Caco-2 (cell line): ENCODE results near the gene MACROD2. TPM values are rescaled to one million over a fixed set of nuclear protein-coding genes. Genes with fewer than 3 reads are reported as not detected.

ENCODE experiments used
- BruUV-seq: library from RNA; stranded (reverse); fragments of 400-500 nt; replicated peaks from 2 replicates; lab custom pipeline; 2021; lab: Mats Ljungman, UMichigan
- CTCF ChIA-PET: fragments of 300-600 bp; sonication (Branson Sonifier 250); formaldehyde crosslinking; loops from one replicate; lab custom pipeline; 2022; ENCODE audit warnings: antibody characterized with exemption; lab: Charles Lee
- POLR2A ChIA-PET: fragments of 300-600 bp; sonication (Branson Sonifier 250); formaldehyde crosslinking; loops from one replicate; lab custom pipeline; 2022; ENCODE audit warnings: antibody characterized with exemption; lab: Charles Lee
- DNase-seq, 2 experiments: peaks; one replicate each; pipeline versions ENCODE4 v3.0.0 to v3.0.0-alpha.2; 2020 to 2022
- H3K27me3 ChIP-seq: replicated peaks from 2 replicates; pipeline ENCODE4 v1.6.0; 2011; ENCODE audit warnings: low read length; ENCODE audit not compliant: control insufficient read depth, insufficient read depth
- H3K36me3 ChIP-seq: 2 replicates; pipeline ENCODE4 v1.5.1; 2011; ENCODE audit warnings: low read length; ENCODE audit not compliant: control insufficient read depth, insufficient read depth
- H3K4me1 ChIP-seq: fragments of 250-450 bp; sonication (Bioruptor Pico); 2 replicates; pipeline ENCODE4 v1.5.1; 2020; ENCODE audit warnings: mild to moderate bottlenecking
- H3K4me3 ChIP-seq: 2 replicates; pipeline ENCODE4 v1.5.1; 2011; ENCODE audit warnings: low read depth, mild to moderate bottlenecking, control low read depth, low read length
- H3K9me3 ChIP-seq: fragments of 250-450 bp; sonication (Bioruptor Pico); 2 replicates; pipeline ENCODE4 v1.5.1; 2020; ENCODE audit warnings: mild to moderate bottlenecking, moderate library complexity
- H3K27ac Mint-ChIP-seq: one replicate; pipeline ENCODE4 v1.8.0; 2022; ENCODE audit warnings: mixed read lengths; ENCODE audit not compliant: unreplicated experiment
- H3K27me3 Mint-ChIP-seq: one replicate; pipeline ENCODE4 v1.8.0; 2022; ENCODE audit warnings: mixed read lengths; ENCODE audit not compliant: insufficient read depth, unreplicated experiment
- H3K36me3 Mint-ChIP-seq: one replicate; pipeline ENCODE4 v1.8.0; 2022; ENCODE audit warnings: mild to moderate bottlenecking, mixed read lengths; ENCODE audit not compliant: insufficient read depth, unreplicated experiment
- H3K4me1 Mint-ChIP-seq: one replicate; pipeline ENCODE4 v1.8.0; 2022; ENCODE audit warnings: low read depth, mixed read lengths; ENCODE audit not compliant: unreplicated experiment
- H3K4me3 Mint-ChIP-seq: one replicate; pipeline ENCODE4 v1.8.0; 2022; ENCODE audit warnings: mild to moderate bottlenecking, moderate library complexity, mixed read lengths; ENCODE audit not compliant: unreplicated experiment
- H3K9me3 Mint-ChIP-seq: one replicate; pipeline ENCODE4 v1.8.0; 2022; ENCODE audit warnings: mixed read lengths; ENCODE audit not compliant: unreplicated experiment
- intact Hi-C: fragments of 100-400 bp; cut with micrococcal nuclease; formaldehyde crosslinking; loops from one replicate; pipeline ENCODE4 v1.10.0; 2022; ENCODE audit not compliant: unreplicated experiment
- total RNA-seq: library from RNA; stranded (reverse); gene quantifications from 2 replicates; pipeline ENCODE4 v1.2.3, GENCODE V29; 2022
- TF ChIP-seq, protein P1 (sequence below), 2 experiments: fragments of 200-600 bp in 1 of 2; IDR thresholded peaks; 1 replicate in 1 of 2; 2 replicates in 1 of 2; pipeline versions ENCODE4 v1.5.1 to v1.8.0; 2011 to 2022; ENCODE audit warnings: antibody characterized with exemption in 1 of 2, control low read depth in 1 of 2, inconsistent platforms in 1 of 2, low read depth in 1 of 2, low read length in 1 of 2, mild to moderate bottlenecking in 1 of 2, moderate library complexity in 1 of 2; ENCODE audit not compliant: insufficient read depth in 1 of 2, severe bottlenecking in 1 of 2, unreplicated experiment in 1 of 2

The MACROD2 gene
- total RNA-seq, 1 experiment from 2014 or later = 6.4 TPM

DNA sequence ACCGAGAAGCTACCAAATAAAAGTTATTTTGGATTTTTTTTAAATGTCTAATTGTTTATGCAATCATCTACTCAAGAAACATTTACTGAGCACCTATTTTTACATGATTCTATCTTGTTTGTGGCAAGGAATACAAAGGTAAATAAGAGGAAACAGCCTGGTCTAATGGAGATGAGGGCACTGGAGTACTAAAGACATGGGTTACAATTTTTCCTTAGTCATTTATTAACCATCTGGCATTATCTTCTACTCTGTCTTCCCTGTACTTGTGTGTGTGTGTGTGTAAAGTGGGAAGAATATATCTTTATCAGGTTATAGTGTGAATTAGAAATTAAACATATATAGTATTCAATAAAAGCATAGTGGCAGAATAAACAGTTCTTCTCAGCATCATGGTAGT is 797.6 kb downstream of the MACROD2 start:
- intact Hi-C loops = no loop called here
- H3K9me3 ChIP-seq = no peaks in the 10 kb centered on the region
- Mint-ChIP-seq H3K9me3 (no peaks in the 10 kb centered on the region), H3K27me3 (no peaks in the 10 kb centered on the region), H3K4me1 (peaks cover under 1% of the 10 kb centered on the region), H3K4me3 (no peak overlapping the region), H3K36me3 (no peaks in the 10 kb centered on the region), H3K27ac (no peak overlapping the region)
- POLR2A ChIA-PET = no interaction called here
- no peak overlapping the region for H3K4me3 ChIP-seq
- no TSS peak for BruUV-seq
- DNase-seq = no peak
- no peaks in the 10 kb centered on the region for H3K36me3 ChIP-seq
- CTCF ChIA-PET = no interaction called here
- peaks cover 14% of the 10 kb centered on the region for H3K4me1 ChIP-seq
- no peaks in the 10 kb centered on the region for H3K27me3 ChIP-seq
- TF ChIP-seq, protein P1, sequence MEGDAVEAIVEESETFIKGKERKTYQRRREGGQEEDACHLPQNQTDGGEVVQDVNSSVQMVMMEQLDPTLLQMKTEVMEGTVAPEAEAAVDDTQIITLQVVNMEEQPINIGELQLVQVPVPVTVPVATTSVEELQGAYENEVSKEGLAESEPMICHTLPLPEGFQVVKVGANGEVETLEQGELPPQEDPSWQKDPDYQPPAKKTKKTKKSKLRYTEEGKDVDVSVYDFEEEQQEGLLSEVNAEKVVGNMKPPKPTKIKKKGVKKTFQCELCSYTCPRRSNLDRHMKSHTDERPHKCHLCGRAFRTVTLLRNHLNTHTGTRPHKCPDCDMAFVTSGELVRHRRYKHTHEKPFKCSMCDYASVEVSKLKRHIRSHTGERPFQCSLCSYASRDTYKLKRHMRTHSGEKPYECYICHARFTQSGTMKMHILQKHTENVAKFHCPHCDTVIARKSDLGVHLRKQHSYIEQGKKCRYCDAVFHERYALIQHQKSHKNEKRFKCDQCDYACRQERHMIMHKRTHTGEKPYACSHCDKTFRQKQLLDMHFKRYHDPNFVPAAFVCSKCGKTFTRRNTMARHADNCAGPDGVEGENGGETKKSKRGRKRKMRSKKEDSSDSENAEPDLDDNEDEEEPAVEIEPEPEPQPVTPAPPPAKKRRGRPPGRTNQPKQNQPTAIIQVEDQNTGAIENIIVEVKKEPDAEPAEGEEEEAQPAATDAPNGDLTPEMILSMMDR (IDR thresholded peaks at IDR 0.05; ENCODE audit: insufficient read depth in 1 of 2, low read depth in 1 of 2, low read length in 1 of 2, severe bottlenecking in 1 of 2, unreplicated experiment in 1 of 2) = no peak

DNA sequence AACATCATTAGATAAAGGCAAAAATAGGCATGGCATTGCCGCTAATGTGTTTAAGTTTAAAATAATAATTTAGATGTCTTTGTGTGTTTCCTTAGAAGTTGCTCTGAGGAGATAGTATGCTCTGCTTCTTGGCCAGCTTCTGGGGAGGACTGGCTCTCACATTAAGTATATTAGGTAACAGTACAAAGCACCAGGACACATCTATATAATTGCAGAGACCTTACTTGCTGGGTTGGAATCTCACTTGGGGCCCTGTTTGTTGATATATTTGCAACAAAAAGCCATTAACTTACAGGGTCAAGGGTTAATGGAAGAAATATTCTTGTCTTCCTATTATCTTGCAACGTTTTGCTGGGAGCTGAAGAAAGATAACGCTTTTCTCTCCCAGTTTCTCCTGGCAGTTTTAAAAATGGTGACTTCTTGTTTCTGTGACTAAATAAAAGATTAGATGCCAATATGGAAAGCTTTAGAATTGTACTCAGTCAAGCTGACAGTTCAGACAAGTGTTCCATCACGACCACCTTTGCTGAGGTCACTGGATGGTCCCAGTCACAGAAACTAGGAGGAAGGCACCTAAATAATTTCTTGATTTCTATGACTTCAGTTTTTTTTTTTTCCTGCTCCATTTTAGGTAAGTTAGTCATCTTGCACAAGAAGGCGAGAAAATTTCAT is 804.4 kb downstream of the MACROD2 start:
- BruUV-seq = no TSS peak
- TF ChIP-seq, protein P1 (IDR thresholded peaks at IDR 0.05; ENCODE audit: insufficient read depth in 1 of 2, low read depth in 1 of 2, low read length in 1 of 2, severe bottlenecking in 1 of 2, unreplicated experiment in 1 of 2) = no peak

DNA sequence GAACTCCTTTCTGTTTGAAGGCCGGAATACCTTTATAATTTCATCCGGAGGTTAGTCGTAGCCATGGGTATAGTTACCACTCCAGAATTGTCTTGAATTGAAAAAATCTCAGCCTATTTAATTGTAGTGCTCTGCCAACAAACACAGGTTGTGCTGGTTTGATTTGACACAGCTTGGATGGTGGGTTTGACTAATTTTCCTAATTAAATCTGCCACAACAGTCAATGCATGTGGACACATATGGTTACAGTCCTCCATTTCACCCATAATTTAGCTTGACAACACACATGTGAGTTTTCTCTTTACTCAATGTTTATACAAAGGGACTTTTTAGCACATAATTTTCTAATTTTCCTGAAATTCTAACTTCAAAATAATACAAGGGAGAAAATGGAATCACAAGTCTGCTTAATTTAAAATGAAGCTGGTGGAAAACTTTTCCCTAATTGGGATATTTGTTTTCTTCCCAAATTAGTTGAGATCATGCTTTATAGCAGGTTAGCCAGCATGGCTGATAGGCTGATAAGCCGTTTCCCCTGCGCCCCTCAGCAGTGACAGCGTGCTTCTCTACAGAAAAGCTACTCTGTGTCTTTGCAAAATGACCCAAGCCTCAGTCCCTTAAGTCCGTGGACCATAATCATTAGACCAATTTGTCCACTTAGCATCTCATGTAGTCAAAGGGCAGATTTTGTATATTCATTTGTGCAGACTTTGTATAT is 805.5 kb downstream of the MACROD2 start:
- CTCF ChIA-PET = no interaction called here
- H3K4me1 ChIP-seq = no peaks in the 10 kb centered on the region
- no peak overlapping the region for H3K27ac Mint-ChIP-seq
- H3K9me3 ChIP-seq = no peaks in the 10 kb centered on the region; the same call in 1 of the 2 replicates
- no peaks in the 10 kb centered on the region for H3K4me1 Mint-ChIP-seq
- no peaks in the 10 kb centered on the region for H3K36me3 ChIP-seq
- H3K4me3 ChIP-seq = no peak overlapping the region
- DNase-seq = no peak
- intact Hi-C loops = no loop called here
- POLR2A ChIA-PET = no interaction called here
- no peaks in the 10 kb centered on the region for H3K9me3 Mint-ChIP-seq
- TF ChIP-seq, protein P1 (IDR thresholded peaks at IDR 0.05; ENCODE audit: insufficient read depth in 1 of 2, low read depth in 1 of 2, low read length in 1 of 2, severe bottlenecking in 1 of 2, unreplicated experiment in 1 of 2) = no peak
- no TSS peak for BruUV-seq
- no peak overlapping the region for H3K4me3 Mint-ChIP-seq
- H3K27me3 ChIP-seq = no peaks in the 10 kb centered on the region
- H3K27me3 Mint-ChIP-seq = no peaks in the 10 kb centered on the region
- H3K36me3 Mint-ChIP-seq = no peaks in the 10 kb centered on the region

More for the DNA sequence above, 804.4 kb downstream of the MACROD2 start:
- Mint-ChIP-seq H3K27ac (no peak overlapping the region), H3K4me3 (no peak overlapping the region), H3K9me3 (no peaks in the 10 kb centered on the region), H3K27me3 (no peaks in the 10 kb centered on the region), H3K4me1 (no peaks in the 10 kb centered on the region), H3K36me3 (no peaks in the 10 kb centered on the region)
- no peaks in the 10 kb centered on the region for H3K36me3 ChIP-seq
- ChIA-PET CTCF (no interaction called here), POLR2A (no interaction called here)
- DNase-seq = no peak
- H3K9me3 ChIP-seq = no peaks in the 10 kb centered on the region
- no peaks in the 10 kb centered on the region for H3K4me1 ChIP-seq
- no peak overlapping the region for H3K4me3 ChIP-seq
- H3K27me3 ChIP-seq = no peaks in the 10 kb centered on the region
- intact Hi-C loops = no loop called here
